ENCODE data around the gene MBD3L3. TPM values are rescaled to one million over a fixed set of nuclear protein-coding genes. Genes with fewer than 3 reads are reported as not detected.
"Not testable (repeated sequence)": the region's sequence is repeated elsewhere in the genome, so short reads cannot be mapped to it uniquely, and the experiment has no call there.

Gene MBD3L3
- total RNA-seq, 4 donors from 2014 or later, result not detected

DNA sequence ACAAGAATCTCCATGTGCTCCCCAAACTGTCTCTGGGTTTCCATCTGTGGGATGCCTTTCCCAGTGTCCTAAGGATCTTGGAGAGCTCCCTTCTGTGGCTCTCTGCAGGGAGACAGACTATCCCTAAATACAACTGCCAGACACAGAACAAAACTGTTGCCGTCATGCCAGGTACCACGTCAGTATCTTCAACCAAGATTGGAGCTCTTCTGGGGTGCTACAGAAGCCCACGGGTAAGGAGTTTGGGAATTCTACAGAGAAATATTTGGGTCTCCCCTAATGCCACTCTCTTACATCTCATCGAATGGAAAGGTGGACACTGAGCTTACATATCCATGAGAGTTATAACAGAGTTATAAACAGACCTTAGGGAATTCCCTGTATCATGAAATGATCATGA, 4.9 kb upstream of the MBD3L3 start:
- intact Hi-C loops (cut with DNase I; ENCODE audit: low total_unique reads), result no loop called here
- H3K9me3 ChIP-seq, result no peaks in the 10 kb centered on the region
- no peaks in the 10 kb centered on the region for H3K4me1 ChIP-seq
- H3K4me3 ChIP-seq, result no peak overlapping the region
- no peak overlapping the region for H3K27ac ChIP-seq
- H3K36me3 ChIP-seq, result no peaks in the 10 kb centered on the region
- DNase-seq, result no peak
- TF ChIP-seq, protein P1, sequence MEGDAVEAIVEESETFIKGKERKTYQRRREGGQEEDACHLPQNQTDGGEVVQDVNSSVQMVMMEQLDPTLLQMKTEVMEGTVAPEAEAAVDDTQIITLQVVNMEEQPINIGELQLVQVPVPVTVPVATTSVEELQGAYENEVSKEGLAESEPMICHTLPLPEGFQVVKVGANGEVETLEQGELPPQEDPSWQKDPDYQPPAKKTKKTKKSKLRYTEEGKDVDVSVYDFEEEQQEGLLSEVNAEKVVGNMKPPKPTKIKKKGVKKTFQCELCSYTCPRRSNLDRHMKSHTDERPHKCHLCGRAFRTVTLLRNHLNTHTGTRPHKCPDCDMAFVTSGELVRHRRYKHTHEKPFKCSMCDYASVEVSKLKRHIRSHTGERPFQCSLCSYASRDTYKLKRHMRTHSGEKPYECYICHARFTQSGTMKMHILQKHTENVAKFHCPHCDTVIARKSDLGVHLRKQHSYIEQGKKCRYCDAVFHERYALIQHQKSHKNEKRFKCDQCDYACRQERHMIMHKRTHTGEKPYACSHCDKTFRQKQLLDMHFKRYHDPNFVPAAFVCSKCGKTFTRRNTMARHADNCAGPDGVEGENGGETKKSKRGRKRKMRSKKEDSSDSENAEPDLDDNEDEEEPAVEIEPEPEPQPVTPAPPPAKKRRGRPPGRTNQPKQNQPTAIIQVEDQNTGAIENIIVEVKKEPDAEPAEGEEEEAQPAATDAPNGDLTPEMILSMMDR (IDR thresholded peaks at IDR 0.05), result no peak
- no peak for TF ChIP-seq POLR2A (IDR thresholded peaks at IDR 0.05)
- H3K27me3 ChIP-seq, result no peaks in the 10 kb centered on the region

- DNase-seq; H3K4me3 ChIP-seq; H3K9me3 ChIP-seq; H3K27ac ChIP-seq; H3K27me3 ChIP-seq; H3K4me1 ChIP-seq; intact Hi-C loops (cut with DNase I; ENCODE audit: low total_unique reads); H3K36me3 ChIP-seq: not testable (repeated sequence)
Observed at GRCh38 chr19:7059977-7060376, 1.5 kb upstream of the MBD3L3 start.

DNA sequence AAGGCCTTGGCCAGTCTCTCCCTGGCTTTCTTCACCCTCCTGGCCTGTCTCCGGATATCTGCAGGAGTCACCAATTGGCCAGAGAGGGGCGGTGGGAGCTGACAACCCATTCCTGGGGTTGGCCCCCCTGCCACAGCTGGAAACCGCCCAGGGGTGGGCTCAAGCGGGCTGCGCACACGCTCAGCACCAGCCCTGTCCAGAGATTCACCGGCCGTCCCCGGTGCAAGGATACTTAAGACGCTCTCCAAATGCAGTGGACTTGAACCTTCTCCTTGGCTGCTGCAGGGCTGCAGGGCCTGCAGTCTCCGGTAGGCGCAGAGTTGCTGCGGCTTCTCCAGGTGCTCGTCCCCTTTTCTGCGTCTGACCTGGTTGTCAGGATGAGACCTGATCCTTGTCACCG, 2.1 kb downstream of the MBD3L3 start:
- H3K4me1 ChIP-seq; intact Hi-C loops (cut with DNase I; ENCODE audit: low total_unique reads); DNase-seq; H3K9me3 ChIP-seq; H3K27ac ChIP-seq; H3K4me3 ChIP-seq; H3K36me3 ChIP-seq; H3K27me3 ChIP-seq: not testable (repeated sequence)

DNA sequence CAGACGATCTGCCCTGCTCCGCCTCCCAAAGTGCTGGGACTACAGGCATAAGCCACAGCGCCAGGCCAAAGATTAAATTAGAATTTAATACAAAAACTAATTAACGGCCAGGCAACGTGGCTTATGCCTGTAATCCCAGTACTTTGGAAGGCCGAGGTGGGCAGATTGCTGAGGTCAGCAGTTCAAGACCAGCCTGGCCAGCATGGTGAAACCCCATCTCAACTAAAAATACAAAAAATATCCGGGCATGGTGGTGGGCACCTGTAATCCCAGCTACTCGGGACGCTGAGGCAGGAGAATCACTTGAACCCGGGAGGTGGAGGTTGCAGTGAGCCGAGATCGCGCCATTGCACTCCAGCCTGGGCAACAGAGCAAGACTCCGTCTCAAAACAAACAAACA, 2.8 kb downstream of the MBD3L3 start:
- H3K36me3 ChIP-seq; H3K27me3 ChIP-seq; H3K27ac ChIP-seq; H3K9me3 ChIP-seq; H3K4me1 ChIP-seq; H3K4me3 ChIP-seq; intact Hi-C loops (cut with DNase I; ENCODE audit: low total_unique reads); DNase-seq: not testable (repeated sequence)

DNA sequence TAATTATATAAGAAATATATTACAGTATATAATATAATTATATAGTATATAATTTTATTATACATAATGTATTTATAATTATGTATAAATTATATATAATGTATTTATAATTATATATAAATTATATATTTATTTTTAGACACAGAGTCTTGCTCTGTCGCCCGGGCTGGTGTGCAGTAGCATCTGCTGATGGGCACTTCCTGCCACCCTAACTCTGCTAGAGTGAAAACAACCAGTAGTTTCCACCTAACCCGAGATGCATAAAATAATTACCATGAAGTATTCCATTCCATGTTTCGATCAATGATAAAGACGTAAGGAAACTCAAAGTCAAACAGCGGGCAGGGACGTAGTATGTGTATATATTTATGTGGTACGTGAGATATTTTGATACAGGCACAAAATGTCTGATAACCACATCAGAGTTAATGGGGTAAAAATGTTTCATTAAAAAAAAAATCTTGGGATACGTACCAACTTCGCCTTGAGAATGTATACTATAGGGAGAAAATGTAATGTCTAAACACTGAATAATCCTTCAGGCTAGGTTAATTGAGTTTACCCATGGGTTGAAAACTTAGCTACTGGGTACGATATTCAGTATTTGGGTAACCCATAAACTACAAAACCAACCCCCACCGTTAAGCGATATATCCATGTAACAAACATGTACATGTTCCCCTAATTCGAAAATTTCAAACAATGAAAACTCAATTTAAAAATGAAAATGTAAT, 3.7 kb downstream of the MBD3L3 start:
- H3K27ac ChIP-seq; H3K4me3 ChIP-seq; intact Hi-C loops (cut with DNase I; ENCODE audit: low total_unique reads); H3K4me1 ChIP-seq; H3K27me3 ChIP-seq; H3K36me3 ChIP-seq; DNase-seq; H3K9me3 ChIP-seq: not testable (repeated sequence)

DNA sequence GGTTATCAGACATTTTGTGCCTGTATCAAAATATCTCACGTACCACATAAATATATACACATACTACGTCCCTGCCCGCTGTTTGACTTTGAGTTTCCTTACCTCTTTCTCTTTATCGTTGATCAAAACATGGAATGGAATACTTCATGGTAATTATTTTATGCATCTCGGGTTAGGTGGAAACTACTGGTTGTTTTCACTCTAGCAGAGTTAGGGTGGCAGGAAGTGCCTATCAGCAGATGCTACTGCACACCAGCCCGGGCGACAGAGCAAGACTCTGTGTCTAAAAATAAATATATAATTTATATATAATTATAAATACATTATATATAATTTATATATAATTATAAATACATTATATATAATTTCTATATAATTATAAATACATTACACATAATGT, 5.6 kb downstream of the MBD3L3 start:
- H3K9me3 ChIP-seq; H3K36me3 ChIP-seq; H3K27me3 ChIP-seq; H3K4me1 ChIP-seq; H3K4me3 ChIP-seq; DNase-seq; intact Hi-C loops (cut with DNase I; ENCODE audit: low total_unique reads); H3K27ac ChIP-seq: not testable (repeated sequence)

- intact Hi-C loops (cut with DNase I; ENCODE audit: low total_unique reads); H3K27me3 ChIP-seq: not testable (repeated sequence)
Observed at GRCh38 chr19:7051421-7051820, 7.1 kb downstream of the MBD3L3 start.

DNA sequence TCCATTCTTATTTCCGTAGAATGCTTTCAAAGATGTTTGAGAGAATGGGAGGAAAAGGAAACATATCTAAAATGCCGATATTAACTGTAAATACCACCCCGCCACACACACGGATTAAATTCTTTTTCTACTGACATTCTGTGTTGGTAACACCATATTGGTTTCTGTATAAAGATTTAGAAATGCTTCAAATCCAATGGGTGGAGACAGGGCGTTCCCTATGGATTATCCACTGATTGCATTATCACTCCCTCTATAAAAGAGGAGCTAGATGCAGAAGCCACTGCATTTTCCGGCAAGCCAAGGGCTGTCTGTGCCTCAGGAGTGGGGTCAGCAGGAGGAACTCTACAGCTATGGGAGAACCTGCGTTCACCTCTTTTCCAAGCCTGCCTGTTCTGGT, 9.5 kb downstream of the MBD3L3 start, which contains the start of gene MBD3L2:
MBD3L2 (plus strand) TSS at position 301 of the 400 bp plus-strand sequence; CDS start at position 354, 53 bp downstream.
- intact Hi-C loops (cut with DNase I; ENCODE audit: low total_unique reads); H3K36me3 ChIP-seq; H3K4me3 ChIP-seq; H3K9me3 ChIP-seq; DNase-seq; H3K4me1 ChIP-seq; H3K27me3 ChIP-seq; H3K27ac ChIP-seq: not testable (repeated sequence)

More at GRCh38 chr19:7051421-7051820, 7.1 kb downstream of the MBD3L3 start:
- not testable (repeated sequence) for H3K27ac ChIP-seq, H3K4me3 ChIP-seq, H3K4me1 ChIP-seq, DNase-seq, H3K9me3 ChIP-seq, H3K36me3 ChIP-seq

- DNase-seq; H3K4me3 ChIP-seq; intact Hi-C loops (cut with DNase I; ENCODE audit: low total_unique reads); H3K27me3 ChIP-seq; H3K4me1 ChIP-seq; H3K9me3 ChIP-seq; H3K27ac ChIP-seq; H3K36me3 ChIP-seq: not testable (repeated sequence)
Observed at GRCh38 chr19:7041563-7041962, 16.9 kb downstream of the MBD3L3 start.

- H3K4me1 ChIP-seq; DNase-seq; H3K4me3 ChIP-seq; H3K9me3 ChIP-seq; intact Hi-C loops (cut with DNase I; ENCODE audit: low total_unique reads); H3K36me3 ChIP-seq; H3K27me3 ChIP-seq; H3K27ac ChIP-seq: not testable (repeated sequence)
Observed at GRCh38 chr19:7040079-7040478, 18.4 kb downstream of the MBD3L3 start, which contains the start of gene MBD3L4. Gene MBD3L4, minus strand, starts transcription at chr19:7040179. Its CDS starts 35 bp downstream, at chr19:7040144.

DNA sequence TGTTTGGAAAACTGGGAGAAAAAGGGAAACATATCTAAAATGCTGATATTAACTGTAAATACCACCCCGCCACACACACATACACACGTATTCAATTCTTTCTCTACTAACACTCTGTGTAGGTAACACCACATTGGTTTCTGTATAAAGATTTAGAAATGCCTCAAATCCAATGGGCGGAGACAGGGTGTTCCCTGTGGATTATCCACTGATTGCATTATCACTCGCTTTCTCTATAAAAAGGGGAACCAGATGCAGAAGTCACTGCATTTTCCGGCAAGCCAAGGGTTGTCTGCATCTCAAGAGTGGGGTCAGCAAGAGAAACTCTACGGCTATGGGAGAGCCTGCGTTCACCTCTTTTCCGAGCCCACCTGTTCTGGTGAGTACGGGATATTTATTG, 28.2 kb downstream of the MBD3L3 start, which contains the start of gene MBD3L5:
MBD3L5 (plus strand) TSS at position 301 of the 400 bp plus-strand sequence; CDS start at position 335, 34 bp downstream.
- H3K9me3 ChIP-seq; DNase-seq; H3K27me3 ChIP-seq; H3K4me3 ChIP-seq; intact Hi-C loops (cut with DNase I; ENCODE audit: low total_unique reads); H3K4me1 ChIP-seq; H3K27ac ChIP-seq; H3K36me3 ChIP-seq: not testable (repeated sequence)

DNA sequence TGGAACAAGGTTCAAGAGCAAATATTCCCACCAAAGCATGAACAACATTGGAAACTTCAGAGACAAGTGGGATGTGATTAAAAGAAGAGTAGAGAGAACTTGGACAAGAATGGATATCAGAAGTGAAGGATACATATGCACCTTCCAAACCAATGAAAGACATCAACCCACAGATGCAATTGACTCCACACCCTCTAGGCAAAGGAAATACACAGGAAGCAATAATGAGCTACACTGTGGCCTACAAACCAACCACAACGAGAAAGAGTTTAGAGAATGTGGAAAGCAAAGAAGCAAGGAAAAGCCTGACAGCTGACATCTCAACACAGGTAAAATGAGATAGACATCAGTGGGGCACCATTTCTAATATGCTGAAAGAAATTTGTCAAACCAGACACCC, 29.7 kb downstream of the MBD3L3 start:
- H3K36me3 ChIP-seq; intact Hi-C loops (cut with DNase I; ENCODE audit: low total_unique reads); H3K4me1 ChIP-seq; DNase-seq; H3K4me3 ChIP-seq; H3K27ac ChIP-seq; H3K9me3 ChIP-seq; H3K27me3 ChIP-seq: not testable (repeated sequence)

GRCh38 chr19:7021331-7021730, 37.1 kb downstream of the MBD3L3 start, which contains the start of gene MBD3L2B:
Gene MBD3L2B, minus strand, starts transcription at chr19:7021431. Its CDS starts 34 bp downstream, at chr19:7021397.
- H3K36me3 ChIP-seq; H3K4me3 ChIP-seq; DNase-seq; H3K9me3 ChIP-seq; intact Hi-C loops (cut with DNase I; ENCODE audit: low total_unique reads); H3K27me3 ChIP-seq; H3K4me1 ChIP-seq; H3K27ac ChIP-seq: not testable (repeated sequence)
